Measurements from ENCODE around the gene TLX2. TPM values are rescaled to one million over a fixed set of nuclear protein-coding genes. Genes with fewer than 3 reads are reported as not detected.
"Not testable (repeated sequence)": the region's sequence is repeated elsewhere in the genome, so short reads cannot be mapped to it uniquely, and the experiment has no call there.

The TLX2 gene
- total RNA-seq, 1 donor from 2014 or later = 0.05 TPM

- DNase-seq (ENCODE audit: low read depth) = peak; percentile 19
Observed at GRCh38 chr2:74554820-74555531, 40.7 kb downstream of the TLX2 start.

DNA sequence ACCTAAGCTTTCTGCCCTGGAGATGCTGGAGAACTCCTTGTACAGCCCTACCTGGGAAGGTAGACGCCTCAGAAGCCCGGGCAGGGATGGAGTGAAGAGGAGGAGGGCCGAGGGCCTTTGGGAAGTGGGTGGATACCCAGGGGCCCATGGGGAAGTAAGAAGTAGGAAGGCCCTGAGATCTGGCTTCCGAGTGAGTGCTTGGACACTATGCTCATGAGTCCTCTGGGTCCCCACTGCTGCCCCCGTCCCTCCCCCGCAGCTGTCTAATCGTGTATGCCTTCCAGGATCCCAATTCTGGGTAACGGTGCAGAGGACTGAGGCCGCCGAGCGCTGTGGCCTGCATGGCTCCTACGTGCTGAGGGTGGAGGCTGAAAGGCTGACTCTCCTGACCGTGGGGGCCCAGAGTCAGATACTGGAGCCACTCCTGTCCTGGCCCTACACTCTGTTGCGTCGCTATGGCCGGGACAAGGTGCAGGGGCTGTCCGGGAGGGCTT, 41.4 kb downstream of the TLX2 start:
- DNase-seq (ENCODE audit: low read depth) = no peak

- no peak for DNase-seq (ENCODE audit: low read depth)
Observed at GRCh38 chr2:74556159-74556558, 41.9 kb downstream of the TLX2 start.

- DNase-seq (ENCODE audit: low read depth) = no peak
Observed at GRCh38 chr2:74556831-74557370, 42.7 kb downstream of the TLX2 start.

GRCh38 chr2:74558284-74559230, 44.3 kb downstream of the TLX2 start:
- DNase-seq (ENCODE audit: low read depth) = no peak

- DNase-seq (ENCODE audit: low read depth) = no peak
Observed at GRCh38 chr2:74559912-74560311, 45.7 kb downstream of the TLX2 start.

- DNase-seq (ENCODE audit: low read depth) = peak; percentile 45
Observed at GRCh38 chr2:74560591-74560990, 46.3 kb downstream of the TLX2 start.

DNA sequence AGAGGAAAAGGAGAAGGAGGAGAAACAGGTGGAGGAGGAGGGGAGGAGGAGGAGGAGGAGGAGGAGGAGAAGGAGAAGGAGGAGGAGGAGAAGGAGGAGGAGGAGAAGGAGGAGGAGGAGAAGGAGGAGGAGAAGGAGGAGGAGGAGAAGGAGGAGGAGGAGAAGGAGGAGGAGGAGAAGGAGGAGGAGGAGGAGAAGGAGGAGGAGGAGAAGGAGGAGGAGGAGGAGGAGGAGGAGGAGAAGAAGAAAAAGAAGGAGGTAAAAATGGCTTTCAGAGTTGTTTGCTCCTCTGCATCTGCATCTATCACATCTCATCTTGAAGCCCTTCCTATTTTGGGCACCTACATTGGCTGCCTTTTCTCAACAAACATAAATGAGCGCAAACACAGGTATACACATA, 46.8 kb downstream of the TLX2 start:
- DNase-seq (ENCODE audit: low read depth) = not testable (repeated sequence)

- DNase-seq (ENCODE audit: low read depth) = no peak
Observed at GRCh38 chr2:74562126-74562775, 48.0 kb downstream of the TLX2 start.

DNA sequence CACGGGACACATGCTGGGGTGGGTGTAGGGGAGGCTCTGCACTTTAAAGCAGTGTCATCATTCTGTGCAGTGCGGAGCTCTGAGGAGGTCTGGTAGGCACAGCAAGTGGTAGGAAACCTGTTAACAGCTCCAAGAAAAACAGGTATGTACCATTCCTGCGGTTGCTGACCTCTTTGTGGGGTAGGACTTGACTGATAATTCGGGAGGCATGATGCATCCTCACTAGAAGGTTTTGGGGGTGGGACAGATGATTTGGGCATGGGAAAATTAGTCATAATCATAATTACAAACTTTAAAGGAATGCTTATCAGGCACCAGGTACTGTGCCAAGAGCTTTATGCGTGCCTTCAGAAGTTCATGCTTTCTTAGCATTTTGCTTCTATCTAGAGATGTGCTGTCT, 50.0 kb downstream of the TLX2 start:
- DNase-seq (ENCODE audit: low read depth) = no peak

DNA sequence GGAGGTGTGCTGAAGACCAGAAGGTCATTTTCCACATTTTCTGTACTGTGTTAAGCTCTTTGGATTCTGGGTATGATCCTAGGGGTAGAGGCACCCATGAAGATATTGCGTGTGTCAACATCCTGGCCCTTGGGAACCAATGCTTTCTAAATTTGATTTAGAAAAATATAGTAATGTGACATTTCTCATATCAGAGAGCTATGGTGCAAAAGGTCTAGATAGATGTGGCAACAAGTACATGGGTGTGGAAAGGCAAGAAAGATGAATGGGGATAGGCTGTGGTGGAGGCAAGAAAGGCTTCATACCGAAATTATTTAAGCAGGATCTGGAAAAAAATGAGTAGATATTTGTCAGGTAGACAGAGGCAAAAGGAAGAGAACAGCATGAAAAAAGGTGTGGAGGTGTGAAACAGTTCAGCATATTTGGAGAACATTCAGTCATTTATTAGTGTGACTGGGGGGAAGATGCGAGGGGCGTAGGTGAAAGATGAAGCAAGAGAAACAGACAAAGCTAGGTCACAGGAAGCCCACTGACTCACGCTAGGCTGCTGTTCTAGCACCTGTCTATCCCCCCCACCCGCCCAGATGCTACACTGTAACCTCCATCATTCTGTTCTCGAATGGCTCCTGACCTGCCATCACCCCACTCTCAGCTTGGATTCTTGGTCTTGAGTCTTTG, 52.0 kb downstream of the TLX2 start:
- DNase-seq (ENCODE audit: low read depth) = no peak

GRCh38 chr2:74566754-74567085, 52.5 kb downstream of the TLX2 start:
- DNase-seq (ENCODE audit: low read depth) = peak; percentile 83

Other genes starting within 250 kb of the TLX2 start
- gene SLC4A5, start 171.0 kb upstream of the TLX2 start, total RNA-seq = 0.89 and 1.2 TPM in 2 replicates
- gene DCTN1, start 134.1 kb upstream of the TLX2 start, total RNA-seq = 87.2 and 196 TPM in 2 replicates
- 1.4 and 3.9 TPM in 2 replicates for gene C2orf81, start 92.8 kb upstream of the TLX2 start, total RNA-seq
- gene WDR54, start 92.7 kb upstream of the TLX2 start, total RNA-seq = 39.5 and 56.6 TPM in 2 replicates
- gene RTKN, start 72.5 kb upstream of the TLX2 start, total RNA-seq = 60.8 TPM in 2 replicates
- gene INO80B, start 59.4 kb upstream of the TLX2 start, total RNA-seq = 8.7 and 27.2 TPM in 2 replicates
- gene WBP1, start 56.0 kb upstream of the TLX2 start, total RNA-seq = 40.8 and 57.3 TPM in 2 replicates
- gene MOGS, start 49.1 kb upstream of the TLX2 start, total RNA-seq = 56.3 and 67.7 TPM in 2 replicates
- 15.2 and 24.0 TPM in 2 replicates for gene MRPL53, start 41.8 kb upstream of the TLX2 start, total RNA-seq
- gene CCDC142, start 31.5 kb upstream of the TLX2 start, total RNA-seq = 9.7 and 12.8 TPM in 2 replicates
- gene TTC31, start 31.4 kb upstream of the TLX2 start, total RNA-seq = 16.0 and 18.8 TPM in 2 replicates
- 0.99 and 1.0 TPM in 2 replicates for gene LBX2, start 14.8 kb upstream of the TLX2 start, total RNA-seq
- gene PCGF1, start 6.8 kb upstream of the TLX2 start, total RNA-seq = 19.1 and 20.7 TPM in 2 replicates
- gene DQX1, start 11.8 kb downstream of the TLX2 start, total RNA-seq = 0.05 TPM in 1 of 2 replicates, not detected in the other
- gene AUP1, start 15.3 kb downstream of the TLX2 start, total RNA-seq = 54.7 and 83.7 TPM in 2 replicates
- gene HTRA2, start 15.5 kb downstream of the TLX2 start, total RNA-seq = 20.0 and 50.7 TPM in 2 replicates
- gene LOXL3, start 39.5 kb downstream of the TLX2 start, total RNA-seq = 1.0 and 1.1 TPM in 2 replicates
- 13.0 and 19.8 TPM in 2 replicates for gene DOK1, start 40.3 kb downstream of the TLX2 start, total RNA-seq
- gene M1AP, start 133.9 kb downstream of the TLX2 start, total RNA-seq = 0.17 and 0.85 TPM in 2 replicates
- 7.5 and 10.6 TPM in 2 replicates for gene SEMA4F, start 139.8 kb downstream of the TLX2 start, total RNA-seq

Data from renal cortical epithelial cell (primary cell).